Fibroblast of skin of left quadriceps (primary cell): Measurements from ENCODE around the gene COL1A2.

Experiments used
- DNase-seq, 2 experiments: peaks; one replicate each; pipeline ENCODE4 v3.0.0-alpha.2; 2013; ENCODE audit warnings: low read depth in 2 of 2

The COL1A2 gene

DNA sequence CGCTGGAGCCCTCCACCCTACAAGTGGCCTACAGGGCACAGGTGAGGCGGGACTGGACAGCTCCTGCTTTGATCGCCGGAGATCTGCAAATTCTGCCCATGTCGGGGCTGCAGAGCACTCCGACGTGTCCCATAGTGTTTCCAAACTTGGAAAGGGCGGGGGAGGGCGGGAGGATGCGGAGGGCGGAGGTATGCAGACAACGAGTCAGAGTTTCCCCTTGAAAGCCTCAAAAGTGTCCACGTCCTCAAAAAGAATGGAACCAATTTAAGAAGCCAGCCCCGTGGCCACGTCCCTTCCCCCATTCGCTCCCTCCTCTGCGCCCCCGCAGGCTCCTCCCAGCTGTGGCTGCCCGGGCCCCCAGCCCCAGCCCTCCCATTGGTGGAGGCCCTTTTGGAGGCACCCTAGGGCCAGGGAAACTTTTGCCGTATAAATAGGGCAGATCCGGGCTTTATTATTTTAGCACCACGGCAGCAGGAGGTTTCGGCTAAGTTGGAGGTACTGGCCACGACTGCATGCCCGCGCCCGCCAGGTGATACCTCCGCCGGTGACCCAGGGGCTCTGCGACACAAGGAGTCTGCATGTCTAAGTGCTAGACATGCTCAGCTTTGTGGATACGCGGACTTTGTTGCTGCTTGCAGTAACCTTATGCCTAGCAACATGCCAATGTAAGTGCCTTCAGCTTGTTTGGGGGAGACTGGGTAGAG, at the start of gene COL1A2:
TSS of gene COL1A2 (plus strand) at position 459 of the 704 bp plus-strand sequence. CDS start at position 596, 137 bp downstream.
- DNase-seq: peak; percentile 99

DNA sequence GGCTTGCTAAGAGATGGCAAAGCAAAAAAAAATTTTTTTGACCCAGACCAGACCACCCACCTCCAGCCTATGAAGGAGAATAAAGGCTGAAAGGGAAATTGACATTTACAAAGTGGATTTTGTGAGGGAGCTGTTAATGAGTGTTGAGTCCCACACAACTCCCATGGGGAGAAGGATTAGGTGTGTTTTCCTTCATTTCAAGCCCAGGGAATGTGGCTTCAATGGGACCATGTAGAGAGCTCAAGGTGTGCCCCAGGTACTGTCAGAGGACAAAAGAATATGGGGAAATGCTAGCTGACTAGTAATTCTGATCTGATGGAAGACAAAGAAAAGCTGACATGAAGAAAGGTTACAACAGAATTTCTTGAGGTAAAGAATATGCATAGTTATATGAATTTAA, 48.8 kb upstream of the COL1A2 start:
- DNase-seq: no peak

DNA sequence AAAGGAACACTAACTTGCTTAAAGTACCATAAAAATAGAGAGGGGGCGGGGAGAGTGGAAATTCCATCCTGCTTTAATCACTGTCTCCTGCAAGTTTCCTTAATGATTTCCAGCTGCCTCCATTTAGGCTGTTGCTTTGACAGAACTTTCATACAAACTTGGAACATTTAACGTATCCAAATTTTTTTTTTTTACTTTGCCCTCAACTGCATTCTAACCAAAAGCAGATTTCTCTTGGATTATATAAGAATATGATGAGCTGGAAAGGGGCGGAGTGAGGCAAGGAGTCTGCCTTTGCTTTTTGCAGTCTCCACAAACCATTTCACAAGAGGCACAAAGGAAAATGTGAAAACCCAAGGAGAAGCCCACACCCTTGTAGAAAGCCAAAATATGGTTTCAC, 46.6 kb upstream of the COL1A2 start:
- peak; percentile 98 to 99 for DNase-seq

- no peak for DNase-seq
Observed at GRCh38 chr7:94350734-94351133, 44.0 kb upstream of the COL1A2 start.

- DNase-seq: no peak
Observed at GRCh38 chr7:94351703-94352102, 43.0 kb upstream of the COL1A2 start.

DNA sequence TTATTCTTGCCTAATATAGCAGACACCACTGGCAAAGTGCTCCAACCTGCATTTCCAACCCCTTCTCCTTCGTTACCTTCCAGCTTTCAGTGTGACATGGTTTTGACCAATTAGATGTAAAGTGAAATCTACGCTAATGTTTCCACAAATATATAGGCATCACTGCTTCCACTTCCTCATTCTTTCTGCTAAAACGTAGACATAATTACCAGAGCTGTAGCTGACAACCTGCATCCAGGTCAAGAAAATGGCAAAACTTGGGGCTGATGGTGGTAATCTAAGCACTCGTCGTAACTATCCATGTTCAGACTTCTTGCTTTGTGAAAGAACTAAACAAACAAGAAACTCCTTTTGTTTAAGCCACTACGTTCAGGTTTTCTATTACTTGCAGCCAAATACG, 41.8 kb upstream of the COL1A2 start:
- no peak for DNase-seq

GRCh38 chr7:94354953-94355352, 39.7 kb upstream of the COL1A2 start:
- no peak for DNase-seq

DNA sequence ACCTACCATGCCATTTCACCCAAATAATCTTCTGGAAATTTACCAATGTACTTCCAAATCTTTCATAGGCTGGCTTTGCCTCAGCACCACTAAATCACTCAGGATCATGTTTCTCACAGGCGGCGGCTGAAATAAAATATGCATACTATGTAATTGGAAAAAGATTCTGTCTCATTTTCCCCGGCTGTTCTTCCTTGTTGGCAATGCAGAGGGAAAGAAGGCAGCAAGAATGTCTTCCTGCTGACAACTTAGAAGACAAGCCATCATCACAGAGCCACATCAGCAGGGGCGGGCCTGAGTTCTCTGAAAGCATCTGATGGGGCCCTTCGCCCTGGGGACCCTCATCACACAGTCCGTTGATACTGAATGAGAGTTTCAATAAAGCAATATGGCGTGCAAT, 39.2 kb upstream of the COL1A2 start:
- DNase-seq: peak; percentile 71 to 76

DNA sequence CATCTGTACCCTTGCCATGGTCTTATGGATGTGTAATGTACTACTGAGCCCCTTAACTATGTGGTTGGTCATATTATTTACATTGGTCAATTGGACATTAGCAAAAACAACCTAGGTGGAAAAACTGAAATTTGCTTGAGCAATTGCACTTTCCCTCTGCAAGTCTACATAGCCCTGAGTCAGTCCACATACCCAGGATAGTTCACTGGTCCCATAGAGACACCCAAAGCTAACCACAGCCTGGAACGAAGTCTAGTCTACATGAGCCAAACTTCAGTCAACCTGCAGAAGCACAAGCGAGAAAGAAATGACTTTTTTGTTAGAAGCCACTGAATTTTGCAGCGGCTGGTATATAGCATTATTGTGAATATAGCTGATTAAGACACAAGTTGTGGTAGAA, 37.6 kb upstream of the COL1A2 start:
- DNase-seq: no peak

DNA sequence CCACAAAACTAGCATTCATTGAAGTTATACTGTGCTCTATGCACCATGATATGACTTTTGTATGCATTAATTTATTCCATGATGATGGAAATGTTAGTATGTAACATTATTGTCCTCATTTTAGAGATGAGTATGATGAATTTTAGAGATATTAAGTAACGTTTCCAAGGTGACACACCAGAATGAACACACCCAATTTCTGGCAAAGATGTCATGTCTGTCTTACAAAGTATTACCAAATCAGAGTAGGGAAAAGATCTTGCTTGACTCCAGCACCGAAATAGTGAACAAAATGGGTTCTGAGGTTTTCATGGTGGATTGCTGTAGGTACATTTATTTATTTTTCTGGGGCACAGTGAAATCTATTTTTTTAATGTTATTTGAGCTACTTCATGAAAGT, 33.8 kb upstream of the COL1A2 start:
- no peak for DNase-seq

DNA sequence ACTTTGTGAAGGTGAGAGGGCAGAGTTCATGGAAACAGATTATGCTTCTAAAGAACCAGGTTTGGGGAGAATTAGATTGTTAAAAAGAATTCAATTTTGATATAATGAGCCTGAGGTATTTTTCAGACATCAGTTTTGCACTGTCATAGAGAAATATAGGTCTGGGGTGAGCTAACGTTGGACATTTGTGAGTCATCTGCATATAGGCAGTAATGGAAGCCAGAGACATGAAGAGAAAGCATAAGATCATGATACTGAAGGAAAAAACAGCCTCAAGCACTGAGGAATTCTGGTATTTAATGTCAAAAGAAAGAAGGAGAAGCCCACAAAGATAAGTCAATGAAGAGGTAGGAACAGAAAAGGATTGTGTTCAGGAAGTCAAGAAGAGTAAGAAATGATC, 32.4 kb upstream of the COL1A2 start:
- no peak for DNase-seq

DNA sequence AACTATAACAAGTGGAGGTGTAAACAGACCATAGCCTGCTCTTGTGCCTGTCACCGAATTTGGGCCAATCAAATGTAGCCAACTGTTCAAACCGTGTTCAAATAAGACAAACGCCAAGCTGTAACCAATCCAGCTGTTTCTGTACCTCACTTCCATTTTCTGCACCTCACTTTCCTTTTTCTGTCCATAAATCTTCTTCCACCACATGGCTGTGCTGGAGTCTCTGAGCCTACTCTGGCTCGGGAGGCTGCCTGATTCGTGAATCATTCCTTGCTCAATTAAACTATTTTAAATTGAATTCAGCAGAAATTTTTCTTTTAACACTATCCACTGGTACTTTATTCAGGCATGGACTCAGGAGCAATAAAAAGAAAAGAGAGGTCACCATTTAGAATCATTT, 29.9 kb upstream of the COL1A2 start:
- no peak for DNase-seq

DNA sequence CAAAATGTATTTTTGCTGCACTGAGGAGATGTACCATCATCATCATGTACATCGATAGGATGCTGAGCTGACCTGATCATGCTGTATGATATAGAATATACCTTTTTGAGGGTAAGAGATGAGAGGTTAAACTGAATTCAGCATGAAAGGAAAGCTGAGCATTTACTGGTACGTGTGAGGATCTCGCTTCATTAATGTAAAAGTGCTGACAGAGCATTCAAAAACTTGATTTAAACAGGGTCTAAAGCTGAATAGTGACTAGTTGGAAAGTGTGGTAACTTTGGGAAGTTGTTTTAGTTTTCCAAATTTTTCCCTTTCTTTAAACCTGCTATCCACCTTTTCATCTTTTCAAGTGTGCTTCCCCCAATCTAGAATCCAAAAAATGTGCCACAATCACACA, 28.5 kb upstream of the COL1A2 start:
- DNase-seq: no peak

GRCh38 chr7:94366832-94367231, 27.9 kb upstream of the COL1A2 start:
- DNase-seq: no peak

DNA sequence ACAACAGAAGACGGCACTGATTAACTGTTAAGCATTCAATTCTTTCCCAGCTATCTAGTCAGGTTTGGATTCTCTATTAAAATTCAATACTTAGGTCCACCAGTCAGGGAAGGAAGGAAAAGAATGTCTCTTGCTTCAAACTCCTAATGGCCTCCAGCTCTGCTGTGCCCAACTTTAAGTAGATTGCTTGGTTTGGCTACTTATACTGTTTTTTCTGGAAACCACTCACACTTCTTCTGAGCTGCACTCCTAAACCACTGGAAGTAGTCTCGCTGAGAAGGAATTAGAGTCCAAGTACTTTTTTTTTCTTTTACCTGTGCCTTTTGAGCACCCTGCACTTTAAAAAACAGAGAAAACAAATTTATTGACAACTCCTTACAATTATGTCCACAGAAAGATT, 26.7 kb upstream of the COL1A2 start:
- no peak for DNase-seq

- DNase-seq: peak; percentile 89 to 90
Observed at GRCh38 chr7:94368371-94368791, 26.3 kb upstream of the COL1A2 start.

DNA sequence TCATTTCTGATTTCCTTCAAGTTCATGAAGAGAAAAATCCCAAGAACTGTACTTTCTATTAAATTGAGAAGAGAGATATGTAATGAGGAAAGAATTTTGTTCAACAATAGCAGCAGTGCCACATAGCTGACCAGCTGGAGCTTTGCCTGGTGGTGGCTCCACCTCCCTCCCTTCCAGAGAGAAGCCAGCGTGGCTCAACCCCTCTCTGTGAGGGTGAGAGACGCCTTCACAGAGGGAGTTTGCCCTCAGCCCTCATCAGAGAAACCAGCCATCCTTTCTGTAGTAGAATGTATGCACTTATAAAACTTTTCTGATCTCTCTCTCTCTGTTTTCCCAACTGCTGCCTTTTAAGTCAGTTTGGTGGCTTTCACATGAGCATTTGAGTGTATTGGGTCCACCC, 20.5 kb upstream of the COL1A2 start:
- peak; percentile 92 to 93 for DNase-seq

GRCh38 chr7:94374721-94375566, 19.8 kb upstream of the COL1A2 start:
- DNase-seq: peak; percentile 92 to 93

- peak; percentile 98 for DNase-seq
Observed at GRCh38 chr7:94375691-94376090, 19.0 kb upstream of the COL1A2 start.

- no peak for DNase-seq
Observed at GRCh38 chr7:94376281-94376680, 18.4 kb upstream of the COL1A2 start.

DNA sequence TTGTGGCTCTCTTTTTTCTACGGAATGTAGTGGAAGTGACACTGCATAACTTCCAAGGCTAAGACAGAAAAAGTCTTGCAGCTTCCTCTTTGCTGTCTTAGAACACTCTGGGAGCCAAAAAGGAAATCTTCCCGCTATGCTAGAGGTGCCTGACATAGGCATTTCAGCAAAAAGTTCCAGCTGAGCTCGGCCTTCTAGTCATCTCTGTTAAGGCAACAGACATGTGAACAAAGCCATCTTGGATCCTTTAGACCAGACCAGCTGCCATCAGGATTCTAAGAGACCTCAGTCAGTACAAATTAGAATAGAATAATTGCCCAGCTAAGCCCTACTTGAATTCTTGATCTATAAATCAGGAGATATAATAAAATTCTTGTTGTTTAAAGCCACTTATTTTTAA, 16.3 kb upstream of the COL1A2 start:
- DNase-seq: no peak

- no peak for DNase-seq
Observed at GRCh38 chr7:94380264-94380663, 14.4 kb upstream of the COL1A2 start.

DNA sequence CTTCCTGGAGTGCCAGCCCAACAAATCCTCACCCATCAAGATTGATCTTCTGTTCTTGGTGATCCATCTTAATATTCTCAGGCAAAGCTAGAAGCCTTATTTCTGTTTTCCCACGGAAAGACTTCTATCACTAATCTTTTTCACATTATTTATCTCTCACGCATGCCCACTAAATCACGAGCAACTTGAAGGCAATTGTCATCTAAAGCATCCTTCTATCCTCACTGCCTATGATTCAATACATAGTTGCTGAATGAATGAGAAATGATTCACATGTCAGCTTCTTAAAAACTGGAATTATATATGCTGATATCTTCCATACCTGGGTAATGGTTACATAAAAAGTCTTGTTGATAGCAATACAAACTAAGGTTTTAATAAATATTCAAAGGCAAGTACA, 12.6 kb upstream of the COL1A2 start:
- peak in 1 of 2 experiments; percentile 61 for DNase-seq
